ENCODE results near the gene ANXA7.

DNA sequence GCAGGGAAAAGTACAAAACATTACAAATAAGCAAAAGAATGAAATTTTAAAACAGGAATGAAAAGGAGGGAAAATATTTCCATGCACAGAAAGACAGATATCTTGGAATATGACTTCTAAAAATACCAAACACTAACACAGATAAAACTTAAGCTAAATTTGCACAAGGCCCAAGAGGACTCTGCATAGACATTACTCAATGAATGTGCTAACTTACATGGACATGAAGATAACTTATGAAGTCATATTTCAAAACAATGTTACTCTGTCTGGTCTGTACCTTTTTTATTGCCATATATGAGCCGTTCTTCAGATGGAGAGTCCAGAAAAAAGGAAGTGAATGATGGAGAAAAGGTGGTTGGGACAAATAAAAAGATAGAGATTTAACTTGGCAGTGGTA, 34.5 kb upstream of the ANXA7 start:
- TF ChIP-seq MXI1 (IDR thresholded peaks at IDR 0.05; ENCODE audit: low read depth, low read length), result no peak
- TF ChIP-seq TCF12 (IDR thresholded peaks at IDR 0.05; ENCODE audit: low read depth, low read length), result no peak
- no peak for TF ChIP-seq SPI1 (IDR thresholded peaks at IDR 0.05; ENCODE audit: borderline replicate concordance, insufficient read depth, low read depth, low read length)
- TF ChIP-seq POLR2AphosphoS5 (IDR thresholded peaks at IDR 0.05; ENCODE audit: low read length), result no peak
- no peak for TF ChIP-seq EGR1 (IDR thresholded peaks at IDR 0.05; ENCODE audit: borderline replicate concordance in 1 of 2, low read depth in 2 of 2, low read length in 2 of 2)
- TF ChIP-seq SUZ12 (IDR thresholded peaks at IDR 0.05; ENCODE audit: unreplicated experiment), result no peak
- TF ChIP-seq, protein P1, sequence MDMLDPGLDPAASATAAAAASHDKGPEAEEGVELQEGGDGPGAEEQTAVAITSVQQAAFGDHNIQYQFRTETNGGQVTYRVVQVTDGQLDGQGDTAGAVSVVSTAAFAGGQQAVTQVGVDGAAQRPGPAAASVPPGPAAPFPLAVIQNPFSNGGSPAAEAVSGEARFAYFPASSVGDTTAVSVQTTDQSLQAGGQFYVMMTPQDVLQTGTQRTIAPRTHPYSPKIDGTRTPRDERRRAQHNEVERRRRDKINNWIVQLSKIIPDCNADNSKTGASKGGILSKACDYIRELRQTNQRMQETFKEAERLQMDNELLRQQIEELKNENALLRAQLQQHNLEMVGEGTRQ (IDR thresholded peaks at IDR 0.05; ENCODE audit: borderline replicate concordance, low read depth, low read length), result no peak
